Fibroblast of mammary gland (primary cell): Measurements from ENCODE around the gene INPP5J.

Experiments used
- DNase-seq: peaks from one replicate; pipeline ENCODE4 v3.0.0-alpha.2; 2010; ENCODE audit warnings: low read depth
- H3K4me3 ChIP-seq: 2 replicates; pipeline ENCODE4 v1.5.1; 2011; ENCODE audit warnings: low read depth, mild to moderate bottlenecking, low read length, moderate library complexity; ENCODE audit not compliant: control insufficient read depth
- TF ChIP-seq, protein P1 (sequence below): conservative IDR thresholded peaks from 2 replicates; pipeline ENCODE4 v1.5.1; 2011; ENCODE audit warnings: low read depth, low read length, inconsistent platforms; ENCODE audit not compliant: control insufficient read depth, insufficient read depth

INPP5J gene

DNA sequence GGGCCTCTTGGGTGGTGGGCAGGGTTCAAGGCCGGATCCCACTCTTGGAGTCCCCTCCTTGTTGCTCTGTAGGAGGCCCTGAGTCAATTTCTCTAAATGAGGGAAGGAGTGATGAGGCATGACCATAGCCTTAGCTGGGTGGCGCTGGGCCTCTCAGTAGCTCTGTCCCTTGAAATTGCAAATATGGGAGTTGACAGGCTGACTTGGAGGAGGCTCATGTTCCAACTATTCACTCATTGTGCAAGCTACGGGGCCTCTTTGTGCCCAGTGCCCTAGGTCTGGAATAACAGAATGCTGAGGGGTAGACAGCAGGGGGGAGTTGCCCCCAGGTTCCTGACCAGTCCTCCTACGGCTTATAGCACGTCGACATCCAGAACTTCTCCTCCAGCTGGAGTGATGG lies 23.4 kb upstream of the INPP5J start:
- H3K4me3 ChIP-seq, result no peak overlapping the region
- no peak for DNase-seq
- TF ChIP-seq, protein P1, sequence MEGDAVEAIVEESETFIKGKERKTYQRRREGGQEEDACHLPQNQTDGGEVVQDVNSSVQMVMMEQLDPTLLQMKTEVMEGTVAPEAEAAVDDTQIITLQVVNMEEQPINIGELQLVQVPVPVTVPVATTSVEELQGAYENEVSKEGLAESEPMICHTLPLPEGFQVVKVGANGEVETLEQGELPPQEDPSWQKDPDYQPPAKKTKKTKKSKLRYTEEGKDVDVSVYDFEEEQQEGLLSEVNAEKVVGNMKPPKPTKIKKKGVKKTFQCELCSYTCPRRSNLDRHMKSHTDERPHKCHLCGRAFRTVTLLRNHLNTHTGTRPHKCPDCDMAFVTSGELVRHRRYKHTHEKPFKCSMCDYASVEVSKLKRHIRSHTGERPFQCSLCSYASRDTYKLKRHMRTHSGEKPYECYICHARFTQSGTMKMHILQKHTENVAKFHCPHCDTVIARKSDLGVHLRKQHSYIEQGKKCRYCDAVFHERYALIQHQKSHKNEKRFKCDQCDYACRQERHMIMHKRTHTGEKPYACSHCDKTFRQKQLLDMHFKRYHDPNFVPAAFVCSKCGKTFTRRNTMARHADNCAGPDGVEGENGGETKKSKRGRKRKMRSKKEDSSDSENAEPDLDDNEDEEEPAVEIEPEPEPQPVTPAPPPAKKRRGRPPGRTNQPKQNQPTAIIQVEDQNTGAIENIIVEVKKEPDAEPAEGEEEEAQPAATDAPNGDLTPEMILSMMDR, result no peak

DNA sequence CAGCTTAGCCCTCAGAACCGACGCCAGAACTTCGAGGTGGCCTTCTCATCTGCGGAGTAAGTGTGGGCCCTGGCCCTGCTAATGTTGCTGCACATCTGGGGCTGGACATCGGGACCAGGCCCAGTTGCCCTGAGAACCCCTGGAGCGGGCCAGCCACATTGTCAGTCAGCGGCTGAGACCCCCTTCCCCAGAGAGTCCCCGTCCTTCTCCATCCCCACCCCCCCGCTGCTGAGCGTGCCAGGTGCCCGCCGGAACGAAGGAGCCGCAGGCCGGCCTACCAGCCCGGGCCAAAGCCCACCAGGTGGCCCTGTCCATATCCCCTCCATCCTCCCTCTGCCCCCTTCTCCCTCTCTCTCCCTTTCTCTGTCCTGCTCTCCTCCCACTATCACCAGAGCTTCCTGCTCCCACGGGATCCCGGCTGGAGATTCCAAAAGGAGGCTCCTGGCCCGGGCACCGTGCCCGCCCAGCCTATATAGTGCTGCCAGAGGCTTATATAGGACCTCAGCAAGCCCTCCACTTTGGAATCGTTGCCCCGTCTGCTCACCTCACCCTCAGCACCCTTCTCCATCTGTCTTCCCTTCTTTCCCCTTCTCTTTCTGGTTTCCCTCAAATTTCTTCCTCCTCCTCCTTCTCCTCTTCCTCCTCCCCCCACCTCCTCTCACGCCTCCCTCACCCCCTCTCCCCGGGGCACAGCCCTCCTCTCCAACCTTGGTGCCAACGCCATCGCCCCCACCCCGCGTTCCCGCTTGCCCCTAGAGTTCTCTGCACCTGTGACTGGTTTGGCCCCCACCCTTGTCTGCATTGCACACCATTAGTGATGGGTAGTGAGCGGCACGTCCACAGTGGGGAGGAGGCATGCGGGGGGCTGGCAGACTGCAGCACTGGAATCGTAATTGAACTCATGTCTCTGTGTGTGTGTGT lies 22.7 kb upstream of the INPP5J start:
- DNase-seq, result no peak
- TF ChIP-seq, protein P1, result no peak
- H3K4me3 ChIP-seq, result no peak overlapping the region

DNA sequence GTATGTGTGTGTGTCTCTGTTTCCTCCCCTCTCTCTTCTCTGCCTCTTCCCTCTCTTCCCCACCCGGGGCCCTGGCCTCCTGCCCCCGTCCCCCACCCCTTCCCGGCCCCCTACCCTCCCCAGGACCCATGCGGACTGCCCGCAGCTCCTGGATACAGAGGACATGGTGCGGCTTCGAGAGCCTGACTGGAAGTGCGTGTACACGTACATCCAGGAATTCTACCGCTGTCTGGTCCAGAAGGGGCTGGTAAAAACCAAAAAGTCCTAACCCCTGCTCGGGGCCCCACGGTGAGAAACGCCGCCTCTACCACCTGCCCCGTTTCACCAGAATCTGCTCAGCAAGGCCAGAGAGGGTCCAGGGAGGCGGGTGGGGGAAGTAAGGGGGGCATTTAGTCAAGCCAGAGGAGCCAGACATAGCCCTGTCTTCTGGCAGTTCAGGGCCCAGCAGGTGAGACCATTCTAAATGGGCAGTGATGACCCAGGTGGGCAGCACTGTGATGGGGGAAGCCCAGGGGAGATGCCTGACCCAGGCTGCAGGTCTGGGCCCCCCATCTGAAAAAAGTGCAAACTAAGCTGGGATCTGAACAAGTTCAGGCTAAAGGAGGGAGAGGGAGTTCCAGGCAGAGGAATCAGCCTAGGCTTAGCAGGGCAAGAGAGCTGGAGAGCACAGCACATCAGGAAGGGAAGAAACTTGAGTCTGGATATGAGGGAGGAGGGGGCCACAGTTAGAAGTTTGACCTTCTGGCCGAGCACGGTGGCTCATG lies 21.8 kb upstream of the INPP5J start:
- TF ChIP-seq, protein P1, result no peak
- no peak for DNase-seq
- H3K4me3 ChIP-seq, result no peak overlapping the region

DNA sequence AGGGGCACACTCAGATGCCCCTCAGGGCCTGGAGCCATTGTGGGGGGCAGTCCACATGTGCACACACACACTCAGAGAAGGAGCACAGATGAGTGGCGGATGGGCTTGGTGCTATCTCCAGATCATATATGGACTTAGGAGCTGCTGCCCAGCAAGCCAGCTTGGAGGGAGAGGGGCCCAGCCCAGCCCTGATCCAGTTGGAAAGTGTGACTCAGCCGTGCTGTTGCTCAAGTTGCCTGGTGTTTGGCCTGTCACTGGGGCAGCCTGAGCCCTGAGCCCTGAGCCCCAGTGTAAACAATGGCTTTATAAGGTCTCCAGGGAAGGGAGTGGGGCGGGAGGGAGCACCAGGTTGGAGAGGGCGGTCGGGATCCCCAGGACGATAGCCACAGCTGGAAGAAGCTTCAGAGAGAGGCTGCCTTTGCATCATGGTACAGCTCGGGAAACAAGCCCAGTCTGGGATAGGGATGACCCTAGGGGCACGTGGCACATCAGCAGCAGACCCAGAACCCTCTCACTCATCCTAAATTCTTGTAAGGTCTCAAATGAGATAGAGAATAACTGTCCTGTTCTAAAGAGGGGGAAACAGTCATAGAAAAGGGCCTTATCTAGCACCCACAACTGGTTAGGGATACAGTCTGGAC lies 20.2 kb upstream of the INPP5J start:
- peak; percentile 96 for DNase-seq
- H3K4me3 ChIP-seq, result no peak overlapping the region
- TF ChIP-seq, protein P1, result no peak

DNA sequence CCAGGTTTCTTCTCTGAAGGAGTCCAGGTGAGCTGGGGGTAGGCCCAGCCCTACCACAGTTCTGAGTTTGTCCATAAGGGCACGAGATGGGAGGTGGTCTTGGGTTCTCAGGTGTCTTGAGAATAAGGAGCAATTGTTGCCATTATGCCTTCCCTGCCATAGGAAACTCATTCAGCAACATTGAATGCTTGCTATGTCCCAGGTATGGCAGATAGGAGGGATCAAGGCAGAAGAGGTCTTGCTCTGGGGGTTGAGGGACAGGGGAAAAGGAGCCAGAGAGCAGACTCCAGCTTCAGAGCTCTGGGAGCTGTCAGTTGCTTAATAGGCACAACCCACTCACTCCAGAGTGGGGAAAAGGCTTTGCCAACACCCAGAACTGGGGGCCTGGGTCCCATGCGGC lies 19.7 kb upstream of the INPP5J start:
- TF ChIP-seq, protein P1, result no peak
- no peak overlapping the region for H3K4me3 ChIP-seq
- no peak for DNase-seq

DNA sequence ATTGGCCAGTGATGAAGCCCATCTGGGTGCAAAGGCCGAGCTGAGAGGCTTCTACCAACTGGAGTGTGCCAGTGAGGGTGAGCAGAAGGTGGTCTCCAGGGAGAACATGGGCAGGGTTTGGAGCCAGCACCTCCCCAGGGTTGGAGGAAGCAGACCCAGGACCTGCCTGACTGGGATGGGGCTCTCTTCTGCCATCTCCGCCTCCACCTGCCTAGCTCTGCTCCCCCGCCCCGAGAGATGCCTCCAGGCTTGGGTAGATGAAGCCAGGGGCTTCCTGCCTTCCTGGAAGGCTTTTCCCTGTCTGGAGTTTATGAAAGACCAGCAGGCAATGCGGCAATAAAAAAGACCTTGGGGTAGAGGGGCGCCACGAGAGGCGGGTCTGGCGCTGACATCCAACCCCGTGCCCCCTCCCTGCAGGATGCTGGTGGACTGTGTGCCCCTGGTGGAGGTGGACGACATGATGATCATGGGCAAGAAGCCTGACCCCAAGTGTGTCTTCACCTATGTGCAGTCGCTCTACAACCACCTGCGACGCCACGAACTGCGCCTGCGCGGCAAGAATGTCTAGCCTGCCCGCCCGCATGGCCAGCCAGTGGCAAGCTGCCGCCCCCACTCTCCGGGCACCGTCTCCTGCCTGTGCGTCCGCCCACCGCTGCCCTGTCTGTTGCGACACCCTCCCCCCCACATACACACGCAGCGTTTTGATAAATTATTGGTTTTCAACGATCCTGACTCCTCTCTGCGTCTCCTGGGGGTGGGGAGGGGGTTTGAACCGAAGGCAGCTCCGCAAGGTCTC lies 18.7 kb upstream of the INPP5J start:
- TF ChIP-seq, protein P1, result no peak
- no peak overlapping the region for H3K4me3 ChIP-seq
- no peak for DNase-seq
